ENCODE measurements around the gene DACH1.

The DACH1 gene

DNA sequence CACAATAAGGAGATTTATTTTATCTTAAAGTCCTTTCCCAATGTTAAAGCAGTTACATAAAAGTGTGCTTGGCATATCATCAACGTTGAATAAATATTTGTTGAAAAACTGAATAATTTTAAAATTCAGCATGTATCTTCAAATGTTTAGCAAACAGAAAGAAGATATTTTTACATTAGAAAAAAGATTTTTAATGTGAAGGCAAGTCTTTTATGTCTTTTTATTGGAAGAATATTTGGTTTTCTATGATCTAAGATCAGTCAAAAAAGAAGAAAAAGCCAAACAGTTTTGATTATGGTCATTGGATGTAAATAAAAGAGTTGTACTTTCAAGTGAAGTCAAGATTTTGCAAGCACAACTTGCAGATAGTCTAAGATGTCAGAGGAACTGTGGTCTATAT is 397.4 kb downstream of the DACH1 start:
- DNase-seq: no peak

DNA sequence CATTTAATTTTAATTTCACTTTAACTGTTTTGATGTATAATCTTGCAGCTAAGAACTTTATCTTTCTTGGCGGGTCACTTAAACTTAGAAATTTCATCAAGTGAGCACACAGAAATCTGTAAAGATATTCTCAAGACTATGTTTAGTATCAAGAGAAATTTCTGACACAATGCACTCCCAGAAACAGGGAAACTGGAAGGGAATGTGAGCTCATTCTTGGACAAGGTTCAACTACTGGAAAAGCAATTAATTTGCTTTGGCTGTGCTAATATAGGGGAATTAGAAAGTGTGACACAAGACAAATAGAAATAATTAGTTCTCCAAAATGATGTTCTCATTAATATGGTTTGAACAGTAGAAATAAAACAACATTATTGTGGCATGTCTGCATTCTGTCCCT is 402.3 kb downstream of the DACH1 start:
- no peak for DNase-seq

DNA sequence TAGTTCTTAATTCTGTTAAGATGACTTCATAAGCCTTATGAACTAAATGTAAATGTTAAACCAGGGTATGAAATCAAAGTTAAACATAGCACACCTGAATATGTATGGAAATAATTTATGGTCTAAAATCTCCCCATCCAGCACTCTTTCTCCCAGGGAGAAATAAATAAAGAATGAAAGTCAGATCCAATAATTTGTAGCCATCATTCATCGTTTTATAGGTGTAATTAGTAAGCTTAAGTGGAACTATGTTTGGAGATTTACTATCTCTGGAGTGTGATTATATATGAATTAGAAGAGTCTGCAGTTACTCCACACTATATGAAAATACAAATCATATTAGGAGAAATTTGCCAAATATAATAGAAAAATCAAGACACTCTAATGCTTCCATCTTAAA is 405.1 kb downstream of the DACH1 start:
- no peak for DNase-seq

DNA sequence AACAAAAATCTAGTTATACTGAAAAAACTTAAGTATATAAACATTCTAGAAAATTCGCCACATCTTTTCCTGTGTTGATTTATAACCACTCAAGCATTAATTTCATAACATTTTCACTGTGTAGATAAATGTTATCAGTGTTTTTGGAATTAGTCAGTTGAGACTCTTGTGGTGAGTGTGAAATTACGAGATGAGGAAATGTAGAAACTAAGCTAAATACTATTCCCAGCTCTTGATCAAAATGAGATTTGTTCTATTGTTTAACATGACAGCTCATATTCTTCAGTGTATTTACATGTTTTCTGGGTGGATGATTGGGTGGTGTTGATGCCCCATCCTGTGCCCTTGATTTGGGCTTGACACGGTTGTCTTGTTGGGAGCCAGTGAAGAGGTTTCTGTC is 406.8 kb downstream of the DACH1 start:
- no peak for DNase-seq

DNA sequence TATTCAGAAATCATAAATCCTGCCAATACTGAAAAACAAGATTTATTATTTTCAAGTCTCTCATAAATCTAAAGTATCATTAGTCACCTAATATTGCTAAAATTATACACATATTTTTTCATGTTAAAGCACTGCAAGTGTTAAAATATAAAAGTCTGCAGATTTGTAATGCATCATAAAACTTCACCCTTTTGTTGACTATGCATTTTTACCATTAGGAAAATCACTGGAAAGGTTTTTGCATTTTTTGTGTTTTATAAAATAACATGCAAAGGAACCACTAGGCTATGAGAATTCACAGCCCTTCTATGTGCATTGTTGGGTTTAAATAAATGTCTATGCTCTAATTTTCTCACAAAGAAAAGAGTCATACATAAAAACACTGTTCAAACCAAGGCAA is 407.3 kb downstream of the DACH1 start:
- no peak for DNase-seq

DNA sequence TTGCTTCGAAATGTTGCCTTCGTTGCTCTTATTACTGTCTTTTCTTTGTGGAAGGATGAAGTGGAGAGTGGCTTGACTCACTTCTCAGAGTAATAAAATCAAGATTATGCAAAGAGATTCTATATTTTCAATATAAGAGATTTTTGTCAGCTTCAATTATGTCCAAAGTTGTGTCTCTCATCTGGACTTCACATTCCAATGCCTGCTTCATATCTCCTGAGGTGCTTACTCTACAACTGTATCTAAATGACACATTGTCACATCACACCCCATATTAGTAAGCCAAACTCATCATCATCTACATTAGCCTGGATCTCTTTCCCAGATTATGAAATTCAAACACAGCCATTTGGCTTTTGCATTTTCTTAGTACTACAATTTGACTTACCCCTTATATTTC is 409.4 kb downstream of the DACH1 start:
- DNase-seq: no peak

DNA sequence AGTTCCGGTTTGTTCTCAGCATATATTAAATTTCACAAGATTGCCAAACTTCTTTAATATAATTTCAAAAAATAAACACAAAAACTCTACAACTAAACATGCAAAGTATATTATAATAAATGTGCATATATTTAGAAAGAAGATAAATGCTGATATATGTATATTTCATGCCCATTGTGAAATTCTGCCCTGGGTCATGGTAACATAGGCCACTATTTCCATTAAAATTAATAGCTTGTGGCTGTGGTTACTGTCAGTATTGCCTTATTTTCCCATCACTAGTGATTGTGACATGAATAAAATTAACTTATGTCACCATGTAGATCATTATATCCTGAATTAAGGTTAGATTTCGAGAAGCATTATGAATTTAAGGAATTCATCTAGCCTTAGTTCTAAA is 410.9 kb downstream of the DACH1 start:
- no peak for DNase-seq

DNA sequence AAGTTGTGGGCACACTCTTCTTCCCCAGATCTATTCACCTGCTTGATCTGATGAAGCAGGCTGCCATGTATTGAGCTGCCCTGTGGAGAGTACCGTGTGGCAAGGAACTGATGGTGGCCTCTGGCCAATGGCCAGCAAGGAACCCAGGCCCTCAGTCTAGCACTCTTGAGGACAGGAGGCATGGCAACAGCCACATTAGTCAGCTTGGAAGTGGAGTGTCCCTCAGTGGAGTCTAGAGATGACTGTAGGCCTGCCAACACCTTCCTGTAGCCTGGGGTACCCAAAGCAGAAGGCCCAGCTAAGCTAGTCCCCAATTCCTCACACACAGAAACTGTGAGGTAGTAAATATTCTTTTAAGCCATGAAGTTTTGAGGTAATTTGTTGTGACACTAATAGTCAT is 412.5 kb downstream of the DACH1 start:
- no peak for DNase-seq

DNA sequence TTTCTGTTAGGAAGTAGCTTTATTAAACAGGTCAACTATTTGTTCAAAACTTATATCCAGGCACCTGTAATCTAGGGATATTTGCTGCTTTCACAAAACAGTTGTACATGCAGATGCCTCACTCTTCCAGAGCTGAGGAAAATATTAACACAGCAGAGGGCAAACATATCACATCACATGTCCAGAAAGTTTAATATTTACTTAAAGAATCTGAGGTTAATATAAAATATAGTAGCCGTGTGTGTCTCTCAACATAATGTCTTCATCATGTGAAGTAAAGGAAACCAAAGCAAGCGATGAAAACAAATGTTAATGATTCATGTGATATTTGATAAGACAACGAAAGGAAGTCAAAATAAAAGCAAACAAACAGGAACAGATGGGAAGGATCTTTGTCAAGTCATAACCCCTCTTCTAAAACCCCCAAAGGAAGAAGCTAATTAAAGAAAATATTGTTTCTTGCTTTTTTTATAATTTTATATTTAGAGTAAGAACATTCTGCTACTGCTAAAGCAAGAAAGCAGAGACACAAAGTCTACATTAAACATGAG is 418.8 kb downstream of the DACH1 start:
- DNase-seq: no peak

DNA sequence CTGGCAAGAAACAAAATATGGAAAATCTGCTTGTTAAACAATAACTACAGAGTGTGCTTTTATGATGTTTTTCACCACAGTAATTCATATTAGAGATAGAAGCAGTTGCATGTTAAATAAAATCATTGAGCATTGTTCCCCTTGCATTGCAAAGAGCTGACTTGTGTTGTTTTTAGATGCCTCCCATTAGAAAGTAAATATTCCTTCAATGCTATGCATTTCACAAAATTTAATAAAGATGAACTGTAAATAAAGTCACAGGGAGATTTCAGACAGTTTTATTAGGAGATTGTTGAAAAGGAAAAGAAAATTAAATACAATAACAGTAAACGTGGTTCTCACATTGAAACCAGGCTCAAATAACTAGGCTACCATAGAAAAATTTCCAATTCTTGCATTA is 429.3 kb downstream of the DACH1 start:
- DNase-seq: no peak

DNA sequence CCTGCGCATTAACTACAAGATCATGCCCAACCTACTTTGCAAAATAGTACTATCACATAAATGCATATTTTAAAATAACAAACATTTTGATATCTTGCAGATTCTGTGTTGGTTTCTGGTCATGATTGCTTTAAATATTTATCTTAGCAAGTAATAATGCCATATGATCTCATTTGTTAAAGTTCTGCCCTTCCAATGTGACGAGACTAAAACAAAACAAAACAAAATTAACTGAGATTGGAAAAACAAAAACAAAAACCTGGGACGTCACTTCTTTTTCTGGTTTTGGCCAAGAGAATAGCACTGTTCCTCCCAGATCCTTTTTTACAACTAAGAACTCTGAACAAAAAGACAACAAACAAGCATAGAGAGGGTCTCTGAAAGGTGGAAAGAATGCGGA is 436.3 kb downstream of the DACH1 start:
- no peak for DNase-seq

DNA sequence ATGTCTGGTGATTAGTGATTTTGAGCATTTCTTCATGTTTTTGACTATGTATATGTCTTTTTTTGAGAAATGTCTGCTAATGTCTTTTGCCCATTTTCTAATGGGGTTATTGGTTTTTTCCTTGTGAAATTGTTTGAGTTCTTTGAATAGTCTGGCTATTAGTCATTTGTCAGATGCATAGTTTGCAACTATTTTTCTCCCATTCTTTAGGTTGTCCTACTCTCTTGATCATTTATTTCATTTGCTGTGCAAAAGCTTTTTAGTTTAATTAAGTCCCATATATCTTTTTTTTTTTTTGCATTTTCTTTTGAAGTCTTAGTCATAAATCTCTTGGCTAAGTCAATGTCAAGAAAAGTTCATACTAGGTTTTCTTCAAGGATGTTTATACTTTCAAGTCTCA is 449.8 kb downstream of the DACH1 start:
- no peak for DNase-seq

DNA sequence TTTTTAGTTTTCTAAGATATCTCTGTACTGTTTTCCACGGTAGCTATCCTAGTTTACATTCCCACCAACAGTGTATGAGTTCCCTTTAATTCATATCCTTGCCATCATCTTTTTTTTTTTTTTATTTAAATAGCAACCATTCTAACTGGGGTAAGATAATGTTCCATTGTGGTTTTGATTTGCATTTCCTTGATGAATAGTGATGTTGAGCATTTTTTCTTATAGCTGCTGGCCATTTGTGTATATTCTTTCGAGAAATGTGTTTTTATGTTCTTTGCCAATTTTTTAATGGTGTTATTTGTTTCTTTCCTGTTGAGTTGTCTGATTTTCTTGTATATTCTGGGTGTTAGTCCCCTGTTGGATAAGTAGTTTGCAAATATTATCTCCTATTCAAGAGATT is 454.8 kb downstream of the DACH1 start:
- DNase-seq: no peak

DNA sequence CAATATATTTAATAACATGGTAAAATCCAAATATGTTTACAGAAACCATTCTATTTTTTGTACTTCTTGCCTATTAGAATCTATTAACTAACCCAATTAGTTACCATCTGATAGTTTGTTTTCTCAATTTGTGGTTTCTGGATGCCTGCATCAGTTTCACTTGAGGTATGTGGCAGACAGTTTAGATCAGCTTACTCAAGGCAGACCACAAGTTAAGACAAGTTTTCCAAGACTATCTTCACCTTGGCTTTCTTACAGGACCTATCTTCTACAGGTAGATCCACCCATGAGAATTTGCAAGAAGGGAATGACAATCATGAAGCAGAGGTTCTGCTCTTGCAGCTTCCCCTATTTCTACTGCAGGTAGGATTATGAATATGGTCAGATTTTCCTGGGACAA is 458.6 kb downstream of the DACH1 start:
- no peak for DNase-seq

DNA sequence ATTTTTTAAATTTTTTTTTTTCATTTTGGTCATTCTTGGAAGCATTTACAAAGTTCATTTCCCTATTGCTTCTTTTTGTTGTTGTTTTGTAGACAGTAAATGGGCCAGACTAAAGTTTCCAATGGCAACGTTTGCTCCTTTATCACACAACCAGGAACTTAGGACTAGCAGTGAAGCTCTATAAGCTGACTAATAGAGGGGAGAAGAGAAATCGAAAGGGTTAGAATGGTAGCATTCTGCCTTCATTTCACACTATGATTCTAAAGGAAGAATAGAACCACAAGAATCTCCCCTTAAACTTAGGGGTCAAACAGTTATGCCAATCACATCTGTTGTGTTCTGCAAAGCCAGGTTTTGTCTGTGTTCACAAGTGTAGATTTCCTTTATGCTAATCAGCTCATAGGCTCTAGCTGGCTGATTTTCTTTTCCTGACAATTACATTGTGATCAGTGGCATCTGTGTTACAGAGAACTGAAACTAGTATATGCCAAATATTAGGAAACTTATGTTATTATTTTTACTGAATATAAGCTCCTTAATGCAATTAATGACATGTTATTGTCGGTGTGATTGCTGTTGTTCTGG is 467.3 kb downstream of the DACH1 start:
- DNase-seq: peak in 1 of 2 experiments; percentile 16

DNA sequence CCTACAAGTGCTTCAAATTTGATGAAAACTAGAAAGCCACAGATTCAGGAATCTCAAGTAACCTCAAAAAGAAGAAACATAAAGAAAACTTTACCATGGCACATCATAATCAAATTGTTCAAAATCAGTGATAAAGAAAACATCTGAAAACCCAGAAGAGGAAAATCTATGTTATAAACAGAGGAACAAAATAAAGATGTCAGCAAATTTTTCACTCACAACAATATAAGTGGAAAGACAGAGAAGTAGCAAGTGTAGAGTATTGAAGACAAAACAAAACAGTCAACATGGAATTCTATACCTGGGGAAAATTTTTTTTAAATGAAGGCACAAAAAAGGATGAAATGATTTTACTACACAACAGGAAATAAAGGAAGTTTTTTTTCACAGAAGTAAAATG is 470.9 kb downstream of the DACH1 start:
- no peak for DNase-seq

DNA sequence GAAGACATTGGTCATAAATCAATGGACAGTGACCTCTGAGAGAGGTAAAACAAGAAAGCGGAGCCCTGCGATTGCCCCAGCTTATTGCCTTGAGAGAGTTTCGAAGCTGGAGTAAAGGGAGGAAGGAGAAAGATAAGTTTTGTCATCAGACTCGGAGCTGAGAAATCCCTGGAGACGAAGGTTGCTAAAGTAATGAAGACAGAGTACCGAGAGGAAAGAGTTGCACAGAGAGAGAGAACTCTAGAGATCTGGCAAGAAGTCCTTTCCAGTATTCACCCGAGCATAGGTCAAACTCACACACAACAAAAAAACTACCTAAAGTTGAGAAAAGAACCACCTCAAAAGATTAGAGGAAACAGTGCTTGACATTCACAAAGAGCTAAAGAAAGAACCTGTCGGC is 472.0 kb downstream of the DACH1 start:
- DNase-seq: no peak

DNA sequence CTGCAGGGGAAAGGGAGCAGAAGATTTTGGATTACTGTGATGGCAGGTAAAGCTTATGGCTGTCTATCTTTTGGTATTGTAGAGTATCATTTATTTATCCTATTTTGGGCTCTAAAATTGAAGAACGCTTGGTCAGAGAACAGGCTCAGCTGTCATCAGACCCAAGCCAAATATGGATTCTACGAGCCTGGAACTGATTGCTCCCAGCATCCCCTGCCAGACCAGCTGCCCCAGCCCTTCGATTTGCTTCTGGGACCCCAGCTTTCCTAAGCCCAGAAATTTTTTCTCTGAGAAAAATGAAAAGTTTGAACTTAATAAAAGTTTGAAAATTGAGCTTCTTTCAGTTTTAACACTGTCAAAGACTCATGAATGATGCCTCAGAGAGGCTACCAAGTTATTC is 472.8 kb downstream of the DACH1 start:
- no peak for DNase-seq
